ENCODE results near the gene MRO. TPM values are rescaled to one million over a fixed set of nuclear protein-coding genes. Genes with fewer than 3 reads are reported as not detected.

MRO gene
- total and polyA plus RNA-seq, 2 of the 8 experiments (the other 6 are each of a cell fraction or from before 2014, with no cell fraction given): 0.65 to 1.0 TPM

DNA sequence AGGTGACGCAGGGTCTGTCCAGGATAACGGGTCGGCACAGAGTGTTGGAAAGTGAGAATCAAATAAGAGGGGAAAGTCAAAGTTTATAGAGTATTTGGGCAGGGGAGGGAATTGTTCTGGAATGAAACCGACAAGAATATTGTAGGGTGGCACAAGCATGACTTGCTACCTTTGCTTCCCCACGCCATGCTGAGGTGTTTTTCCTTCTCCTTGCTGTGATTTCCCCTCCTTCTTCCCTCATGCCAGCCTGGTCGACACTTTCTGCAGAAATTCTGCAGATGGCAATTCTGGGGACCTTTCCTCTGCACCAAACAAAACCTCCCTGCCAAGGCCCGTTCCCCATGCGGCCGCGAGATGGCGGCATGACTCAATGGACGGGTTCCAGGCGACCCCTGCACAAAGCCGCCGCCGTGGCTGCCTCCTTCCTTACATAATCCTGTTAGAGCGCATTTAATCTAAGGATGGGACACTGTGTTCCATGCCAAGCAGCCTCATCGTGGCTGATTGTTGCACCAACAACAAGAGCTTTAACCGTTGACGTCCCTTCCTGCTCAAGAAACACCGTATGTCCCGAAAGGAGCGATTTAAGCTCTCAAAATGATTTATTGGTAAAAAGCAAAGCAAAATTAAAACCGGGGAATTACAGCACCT is at the start of gene MRO (continued):
- peak; percentile 89 to 93 (median 90) for TF ChIP-seq CTCF (IDR thresholded peaks at IDR 0.05; ENCODE audit: control extremely low read depth in 1 of 3, insufficient read depth in 1 of 3, low read depth in 1 of 3, low read length in 3 of 3)
- TF ChIP-seq NANOG (IDR thresholded peaks at IDR 0.05; ENCODE audit: insufficient read depth, low read depth, low read length, poor library complexity, severe bottlenecking): no peak
- TF ChIP-seq SRF (IDR thresholded peaks at IDR 0.05; ENCODE audit: low read depth, low read length): no peak
- TF ChIP-seq CREB1 (IDR thresholded peaks at IDR 0.05): 0 out of 2 replicates have a peak, but pooled peaks have one; percentile 8
- no peak for TF ChIP-seq SIRT6 (IDR thresholded peaks at IDR 0.05; ENCODE audit: low read length)
- 0 out of 2 replicates have a peak, but pooled peaks have one; percentile 18 for TF ChIP-seq JUND (IDR thresholded peaks at IDR 0.05; ENCODE audit: low read length)
- TF ChIP-seq GABPA (IDR thresholded peaks at IDR 0.05; ENCODE audit: borderline replicate concordance, insufficient read depth, low read length): no peak
- no peak for TF ChIP-seq GTF2F1 (IDR thresholded peaks at IDR 0.05; ENCODE audit: borderline replicate concordance, low read depth, low read length)
- TF ChIP-seq HDAC6 (IDR thresholded peaks at IDR 0.05; ENCODE audit: low read depth, low read length): no peak
- no peak for TF ChIP-seq TAF1 (IDR thresholded peaks at IDR 0.05; ENCODE audit: low read depth, low read length)
- no peak for TF ChIP-seq KDM1A (IDR thresholded peaks at IDR 0.05; ENCODE audit: borderline replicate concordance, low read length)
- TF ChIP-seq TBP (IDR thresholded peaks at IDR 0.05; ENCODE audit: low read depth, low read length): no peak
- TF ChIP-seq SIN3A (conservative IDR thresholded peaks at IDR 0.05 in 1 of 2, IDR thresholded peaks at IDR 0.05 in 1 of 2; ENCODE audit: low read depth in 1 of 2, low read length in 2 of 2): no peak
- no peak; the same call in 1 of the 2 replicates for TF ChIP-seq E2F6 (IDR thresholded peaks at IDR 0.05)
- no peak for TF ChIP-seq RXRA (IDR thresholded peaks at IDR 0.05; ENCODE audit: insufficient read depth, low read depth, low read length)
- peak; percentile 99 for TF ChIP-seq RAD21 (IDR thresholded peaks at IDR 0.05 in 1 of 2, conservative IDR thresholded peaks at IDR 0.05 in 1 of 2; ENCODE audit: low read depth in 2 of 2, low read length in 2 of 2)
- no peak for TF ChIP-seq SP4 (IDR thresholded peaks at IDR 0.05; ENCODE audit: low read length)
- no peak for TF ChIP-seq HDAC2 (IDR thresholded peaks at IDR 0.05; ENCODE audit: borderline replicate concordance in 1 of 2, low read depth in 2 of 2, low read length in 2 of 2)
- TF ChIP-seq CBX5 (IDR thresholded peaks at IDR 0.05; ENCODE audit: low read depth, low read length): no peak
- TF ChIP-seq, protein P1, sequence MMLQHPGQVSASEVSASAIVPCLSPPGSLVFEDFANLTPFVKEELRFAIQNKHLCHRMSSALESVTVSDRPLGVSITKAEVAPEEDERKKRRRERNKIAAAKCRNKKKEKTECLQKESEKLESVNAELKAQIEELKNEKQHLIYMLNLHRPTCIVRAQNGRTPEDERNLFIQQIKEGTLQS (IDR thresholded peaks at IDR 0.05; ENCODE audit: insufficient read depth, low read depth, low read length): 0 out of 2 replicates have a peak, but pooled peaks have one; percentile 20
